Measurements from ENCODE around the gene RAB27B. TPM values are rescaled to one million over a fixed set of nuclear protein-coding genes. Genes with fewer than 3 reads are reported as not detected.

RAB27B gene
- total and polyA plus RNA-seq, 10 donors, result 0.26 to 6.6 (median 3.4) TPM

DNA sequence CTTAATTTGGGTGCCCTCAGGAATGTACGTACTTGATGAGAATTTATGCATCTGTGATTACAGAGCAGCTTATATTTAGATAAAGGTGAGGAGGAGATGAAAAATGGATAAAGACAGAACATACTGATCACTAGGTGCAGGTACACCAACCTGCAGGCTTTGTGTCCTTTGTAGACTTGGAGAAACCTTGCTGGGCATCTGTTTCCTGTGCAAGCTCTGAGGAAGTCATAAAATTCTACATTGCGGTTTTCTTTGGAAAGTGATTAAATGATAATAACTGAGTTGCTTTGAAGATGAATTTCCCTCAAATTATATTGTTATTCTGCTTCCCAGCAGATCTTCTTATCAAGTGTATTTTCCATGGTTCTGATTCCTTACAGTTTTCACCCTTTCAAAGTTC is 7.7 kb downstream of the RAB27B start:
- no peaks in the 10 kb centered on the region for H3K4me1 ChIP-seq
- H3K36me3 ChIP-seq, result no peaks in the 10 kb centered on the region
- 24 to 44% (median 28%) methylated on average over 2 of the region's 2 CpGs for WGBS, 5 donors
- H3K27me3 ChIP-seq (replicated peaks in 1 of 7), result no peaks in the 10 kb centered on the region
- TF ChIP-seq, protein P1, sequence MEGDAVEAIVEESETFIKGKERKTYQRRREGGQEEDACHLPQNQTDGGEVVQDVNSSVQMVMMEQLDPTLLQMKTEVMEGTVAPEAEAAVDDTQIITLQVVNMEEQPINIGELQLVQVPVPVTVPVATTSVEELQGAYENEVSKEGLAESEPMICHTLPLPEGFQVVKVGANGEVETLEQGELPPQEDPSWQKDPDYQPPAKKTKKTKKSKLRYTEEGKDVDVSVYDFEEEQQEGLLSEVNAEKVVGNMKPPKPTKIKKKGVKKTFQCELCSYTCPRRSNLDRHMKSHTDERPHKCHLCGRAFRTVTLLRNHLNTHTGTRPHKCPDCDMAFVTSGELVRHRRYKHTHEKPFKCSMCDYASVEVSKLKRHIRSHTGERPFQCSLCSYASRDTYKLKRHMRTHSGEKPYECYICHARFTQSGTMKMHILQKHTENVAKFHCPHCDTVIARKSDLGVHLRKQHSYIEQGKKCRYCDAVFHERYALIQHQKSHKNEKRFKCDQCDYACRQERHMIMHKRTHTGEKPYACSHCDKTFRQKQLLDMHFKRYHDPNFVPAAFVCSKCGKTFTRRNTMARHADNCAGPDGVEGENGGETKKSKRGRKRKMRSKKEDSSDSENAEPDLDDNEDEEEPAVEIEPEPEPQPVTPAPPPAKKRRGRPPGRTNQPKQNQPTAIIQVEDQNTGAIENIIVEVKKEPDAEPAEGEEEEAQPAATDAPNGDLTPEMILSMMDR (IDR thresholded peaks at IDR 0.05 in 8 of 11, conservative IDR thresholded peaks at IDR 0.05 in 3 of 11), result no peak
- no peak for TF ChIP-seq POLR2AphosphoS5 (IDR thresholded peaks at IDR 0.05)
- TF ChIP-seq POLR2A (IDR thresholded peaks at IDR 0.05), result no peak
- no peak for DNase-seq
- no peak overlapping the region for H3K4me3 ChIP-seq
- H3K27ac ChIP-seq, result no peak overlapping the region
- intact Hi-C loops (cut with DNase I; ENCODE audit: low total_unique reads), result no loop called here
- peaks cover 0 to 9% (median 6%) of the 10 kb centered on the region in 8 donors for H3K9me3 ChIP-seq

DNA sequence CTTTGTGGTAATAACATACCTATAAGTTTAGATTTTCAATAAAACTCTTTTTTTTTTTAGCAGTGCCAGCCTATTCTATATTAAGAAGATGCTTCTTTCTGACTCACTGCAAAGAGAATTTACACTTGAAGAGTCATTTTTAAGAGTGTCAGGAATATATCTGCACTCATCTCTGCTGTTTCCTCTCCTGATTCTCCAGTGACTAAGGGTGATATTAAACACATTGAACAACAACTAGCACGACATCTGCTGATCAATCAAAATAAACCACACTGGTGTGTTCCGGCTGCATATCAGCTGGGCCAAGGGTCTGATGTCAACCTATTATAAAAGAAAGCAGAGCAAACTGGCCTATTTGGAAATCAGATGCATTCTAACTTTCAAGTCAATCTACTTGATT is 15.0 kb downstream of the RAB27B start:
- intact Hi-C loops (cut with DNase I; ENCODE audit: low total_unique reads), result no loop called here
- DNase-seq, result no peak
- no peak overlapping the region for H3K27ac ChIP-seq
- H3K4me3 ChIP-seq, result no peak overlapping the region
- TF ChIP-seq POLR2A (IDR thresholded peaks at IDR 0.05) (no peak), POLR2AphosphoS5 (IDR thresholded peaks at IDR 0.05) (no peak)
- TF ChIP-seq, protein P1 (IDR thresholded peaks at IDR 0.05 in 8 of 11, conservative IDR thresholded peaks at IDR 0.05 in 3 of 11), result no peak
- 72 to 90% (median 83%) methylated on average over 2 of the region's 2 CpGs for WGBS, 5 donors
- no peaks in the 10 kb centered on the region for H3K27me3 ChIP-seq (replicated peaks in 1 of 7)
- H3K36me3 ChIP-seq, result no peaks in the 10 kb centered on the region
- no peaks in the 10 kb centered on the region for H3K4me1 ChIP-seq
- no peaks in the 10 kb centered on the region for H3K9me3 ChIP-seq

DNA sequence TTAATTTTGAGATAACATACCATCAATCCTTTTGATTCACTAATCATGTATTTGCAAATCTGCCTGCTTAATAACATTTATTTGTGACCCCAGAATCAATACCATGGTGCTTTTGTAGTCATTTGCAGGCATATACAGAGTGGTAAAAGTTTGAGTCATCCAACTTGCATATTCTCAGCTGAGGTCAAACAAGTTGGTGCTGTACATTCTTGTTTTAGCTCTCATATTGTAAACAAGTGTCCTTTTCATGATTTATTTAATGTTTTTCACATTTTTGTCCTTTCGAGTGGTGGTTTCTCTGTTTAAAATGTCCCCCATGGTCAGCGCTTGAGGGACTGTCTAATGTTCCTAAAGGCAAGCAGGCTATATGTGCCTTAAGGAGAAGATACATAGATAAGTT is 17.5 kb downstream of the RAB27B start:
- 42 to 79% (median 43%) methylated on average over 2 of the region's 2 CpGs for WGBS, 5 donors
- Histone ChIP-seq H3K9me3 (no peaks in the 10 kb centered on the region), H3K4me3 (no peak overlapping the region), H3K36me3 (no peaks in the 10 kb centered on the region), H3K27me3 (replicated peaks in 1 of 7) (no peaks in the 10 kb centered on the region), H3K4me1 (no peaks in the 10 kb centered on the region), H3K27ac (no peak overlapping the region)
- DNase-seq, result no peak
- TF ChIP-seq POLR2AphosphoS5 (IDR thresholded peaks at IDR 0.05) (no peak), POLR2A (IDR thresholded peaks at IDR 0.05) (no peak)
- TF ChIP-seq, protein P1 (IDR thresholded peaks at IDR 0.05 in 8 of 11, conservative IDR thresholded peaks at IDR 0.05 in 3 of 11), result no peak
- intact Hi-C loops (cut with DNase I; ENCODE audit: low total_unique reads), result no loop called here

DNA sequence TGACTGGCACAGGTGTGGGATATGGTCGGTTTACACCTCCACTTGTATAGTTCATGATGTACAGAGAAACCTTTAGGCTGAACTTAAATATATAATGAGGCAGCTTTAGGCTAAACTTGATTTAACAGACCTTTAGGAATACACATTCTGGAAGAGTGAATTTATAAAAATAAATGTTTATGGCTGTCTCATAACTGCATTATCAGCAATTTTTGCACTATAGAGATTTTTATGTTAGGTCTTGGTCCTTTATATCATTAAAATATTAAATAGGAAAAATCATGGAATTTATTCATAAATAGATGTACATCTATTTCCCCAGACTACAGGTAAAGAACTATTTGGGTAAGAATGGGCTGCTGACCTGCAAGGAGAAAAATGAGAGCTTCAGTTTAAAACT is 19.8 kb downstream of the RAB27B start:
- no peak for DNase-seq
- Histone ChIP-seq H3K9me3 (no peaks in the 10 kb centered on the region), H3K4me3 (no peak overlapping the region), H3K27me3 (replicated peaks in 1 of 7) (no peaks in the 10 kb centered on the region), H3K4me1 (peaks cover 0 to 11% (median 7%) of the 10 kb centered on the region in 6 donors), H3K27ac (no peak overlapping the region), H3K36me3 (no peaks in the 10 kb centered on the region)
- intact Hi-C loops (cut with DNase I; ENCODE audit: low total_unique reads), result no loop called here
- TF ChIP-seq POLR2AphosphoS5 (IDR thresholded peaks at IDR 0.05), result no peak
- TF ChIP-seq, protein P1 (IDR thresholded peaks at IDR 0.05 in 8 of 11, conservative IDR thresholded peaks at IDR 0.05 in 3 of 11), result no peak
- TF ChIP-seq POLR2A (IDR thresholded peaks at IDR 0.05), result no peak
- WGBS, 5 donors, result 87 to 100% (median 95%) methylated on average over 1 of the region's 1 CpG
